Glutamatergic neuron (in vitro differentiated cells): Measurements from ENCODE around the gene HPS5. TPM values are rescaled to one million over a fixed set of nuclear protein-coding genes. Genes with fewer than 3 reads are reported as not detected.
"Not testable (repeated sequence)": the region's sequence is repeated elsewhere in the genome, so short reads cannot be mapped to it uniquely, and the experiment has no call there.

Experiments used
- DNase-seq: peaks from one replicate; pipeline ENCODE4 v3.0.0; 2022
- H3K27ac Mint-ChIP-seq: one replicate; pipeline ENCODE4 v1.8.0; 2020; ENCODE audit warnings: mild to moderate bottlenecking, mixed read lengths, inconsistent platforms; ENCODE audit not compliant: unreplicated experiment
- H3K27me3 Mint-ChIP-seq: one replicate; pipeline ENCODE4 v1.8.0; 2020; ENCODE audit warnings: mild to moderate bottlenecking, moderate library complexity, mixed read lengths, inconsistent platforms; ENCODE audit not compliant: unreplicated experiment
- H3K36me3 Mint-ChIP-seq: one replicate; pipeline ENCODE4 v1.8.0; 2020; ENCODE audit warnings: mild to moderate bottlenecking, mixed read lengths, inconsistent platforms; ENCODE audit not compliant: unreplicated experiment
- H3K4me1 Mint-ChIP-seq: one replicate; pipeline ENCODE4 v1.8.0; 2020; ENCODE audit warnings: mild to moderate bottlenecking, low read depth, mixed read lengths, inconsistent platforms; ENCODE audit not compliant: unreplicated experiment
- H3K4me3 Mint-ChIP-seq: one replicate; pipeline ENCODE4 v1.8.0; 2020; ENCODE audit warnings: mild to moderate bottlenecking, mixed read lengths, inconsistent platforms; ENCODE audit not compliant: unreplicated experiment
- H3K9me3 Mint-ChIP-seq: one replicate; pipeline ENCODE4 v1.8.0; 2020; ENCODE audit warnings: mild to moderate bottlenecking, moderate library complexity, mixed read lengths, inconsistent platforms; ENCODE audit not compliant: unreplicated experiment
- CTCF ChIP-seq: fragments of 200-600 bp; sonication (generic); IDR thresholded peaks from one replicate; pipeline ENCODE4 v1.5.0; 2021; ENCODE audit not compliant: partially characterized antibody, unreplicated experiment
- total RNA-seq: library from RNA; stranded (reverse); fragmentation: NEBNext Ultra II Directional; extraction: Animal tissue kit (Norgen Biotek cat#: 25700); gene quantifications from one replicate; pipeline ENCODE4 v1.2.1, GENCODE V29; 2021; ENCODE audit not compliant: unreplicated experiment

The HPS5 gene
- total RNA-seq, 1 donor from 2014 or later = 17.9 TPM

DNA sequence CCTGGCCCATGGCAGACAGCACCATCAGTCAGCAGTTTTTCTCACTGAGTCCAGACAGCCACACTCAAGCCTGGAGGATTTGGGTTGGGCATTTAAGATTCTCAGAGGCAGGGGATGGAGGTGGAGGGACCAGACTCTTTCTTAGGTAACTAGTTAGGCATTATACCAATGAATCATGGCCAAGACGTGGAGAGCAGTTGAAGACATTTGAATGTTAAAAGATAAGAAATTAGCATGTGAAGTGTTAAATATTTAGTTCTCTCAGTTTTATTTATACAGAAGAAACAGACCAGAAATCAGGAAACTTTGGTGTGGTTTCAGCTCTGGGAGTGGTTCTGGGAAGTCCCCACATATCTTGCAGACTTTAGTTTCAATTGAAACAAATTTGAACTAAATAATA lies 10.4 kb upstream of the HPS5 start:
- Mint-ChIP-seq H3K4me3 (no peak overlapping the region), H3K36me3 (no peaks in the 10 kb centered on the region), H3K9me3 (peaks cover 2% of the 10 kb centered on the region), H3K27me3 (peaks cover 2% of the 10 kb centered on the region), H3K27ac (no peak overlapping the region), H3K4me1 (no peaks in the 10 kb centered on the region)
- no peak for DNase-seq
- TF ChIP-seq CTCF = no peak

DNA sequence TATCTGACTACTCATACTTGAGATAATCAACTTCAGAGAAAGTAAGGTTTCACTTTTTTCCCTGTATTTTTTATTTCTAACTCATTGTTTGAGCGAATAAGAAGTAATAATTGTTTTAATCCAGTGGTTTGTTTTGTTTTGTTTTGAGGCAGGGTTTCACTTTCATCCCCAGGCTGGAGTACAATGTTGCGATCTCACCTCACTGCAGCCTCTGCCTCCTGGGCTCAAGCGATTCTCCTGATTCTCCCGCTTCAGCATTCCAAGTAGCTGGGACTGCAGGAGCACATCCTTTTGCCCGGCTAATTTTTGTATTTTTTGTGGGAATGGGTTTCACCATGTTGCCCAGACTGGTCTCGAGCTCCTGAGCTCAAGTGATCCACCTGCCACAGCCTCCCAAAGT lies 9.0 kb upstream of the HPS5 start:
- no peak overlapping the region for H3K4me3 Mint-ChIP-seq
- H3K36me3 Mint-ChIP-seq = no peaks in the 10 kb centered on the region
- H3K9me3 Mint-ChIP-seq = peaks cover 2% of the 10 kb centered on the region

GRCh38 chr11:18329196-18329870 lies 7.4 kb upstream of the HPS5 start:
- H3K9me3 Mint-ChIP-seq = no peaks in the 10 kb centered on the region
- DNase-seq = no peak
- H3K4me1 Mint-ChIP-seq = peaks cover 5% of the 10 kb centered on the region
- H3K27ac Mint-ChIP-seq = no peak overlapping the region
- no peak overlapping the region for H3K4me3 Mint-ChIP-seq
- peaks cover 2% of the 10 kb centered on the region for H3K27me3 Mint-ChIP-seq
- TF ChIP-seq CTCF = no peak
- no peaks in the 10 kb centered on the region for H3K36me3 Mint-ChIP-seq

More for the DNA sequence above, 9.0 kb upstream of the HPS5 start:
- no peak for DNase-seq
- no peaks in the 10 kb centered on the region for H3K4me1 Mint-ChIP-seq
- no peak overlapping the region for H3K27ac Mint-ChIP-seq
- peaks cover 2% of the 10 kb centered on the region for H3K27me3 Mint-ChIP-seq
- TF ChIP-seq CTCF = no peak

GRCh38 chr11:18324381-18324780 lies 2.4 kb upstream of the HPS5 start:
- no peak overlapping the region for H3K27ac Mint-ChIP-seq
- H3K36me3 Mint-ChIP-seq = no peaks in the 10 kb centered on the region
- H3K9me3 Mint-ChIP-seq = peaks cover 7% of the 10 kb centered on the region
- H3K4me3 Mint-ChIP-seq = peak overlapping the region; percentile 48
- H3K27me3 Mint-ChIP-seq = peaks cover 3% of the 10 kb centered on the region
- no peak for TF ChIP-seq CTCF
- peaks cover 10% of the 10 kb centered on the region for H3K4me1 Mint-ChIP-seq
- no peak for DNase-seq

DNA sequence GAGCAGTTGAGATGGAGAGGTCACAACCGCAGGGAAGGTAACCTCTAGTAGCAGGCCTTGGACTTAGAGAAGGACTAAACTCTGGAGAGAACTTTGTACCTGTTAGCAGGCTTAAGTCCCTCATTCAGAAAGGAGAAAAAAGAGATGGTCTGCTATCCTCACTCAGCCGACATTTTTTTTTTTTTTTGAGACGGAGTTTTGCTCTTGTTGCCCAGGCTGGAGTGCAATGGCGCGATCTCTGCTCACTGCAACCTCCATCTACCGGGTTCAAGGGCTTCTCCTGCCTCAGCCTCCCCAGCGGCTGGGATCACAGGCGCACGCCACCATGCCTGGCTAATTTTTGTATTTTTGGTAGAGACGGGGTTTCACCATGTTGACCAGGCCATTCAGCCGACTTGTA lies 1.9 kb upstream of the HPS5 start:
- not testable (repeated sequence) for H3K27ac Mint-ChIP-seq, H3K27me3 Mint-ChIP-seq, DNase-seq, H3K9me3 Mint-ChIP-seq, H3K36me3 Mint-ChIP-seq
- Mint-ChIP-seq H3K4me1 (peaks cover 14% of the 10 kb centered on the region), H3K4me3 (peak overlapping the region; percentile 93)
